Measurements from ENCODE around the gene ZNF506. TPM values are rescaled to one million over a fixed set of nuclear protein-coding genes. Genes with fewer than 3 reads are reported as not detected.

ZNF506 gene
- total RNA-seq, 1 donor from 2014 or later: 12.9 TPM

DNA sequence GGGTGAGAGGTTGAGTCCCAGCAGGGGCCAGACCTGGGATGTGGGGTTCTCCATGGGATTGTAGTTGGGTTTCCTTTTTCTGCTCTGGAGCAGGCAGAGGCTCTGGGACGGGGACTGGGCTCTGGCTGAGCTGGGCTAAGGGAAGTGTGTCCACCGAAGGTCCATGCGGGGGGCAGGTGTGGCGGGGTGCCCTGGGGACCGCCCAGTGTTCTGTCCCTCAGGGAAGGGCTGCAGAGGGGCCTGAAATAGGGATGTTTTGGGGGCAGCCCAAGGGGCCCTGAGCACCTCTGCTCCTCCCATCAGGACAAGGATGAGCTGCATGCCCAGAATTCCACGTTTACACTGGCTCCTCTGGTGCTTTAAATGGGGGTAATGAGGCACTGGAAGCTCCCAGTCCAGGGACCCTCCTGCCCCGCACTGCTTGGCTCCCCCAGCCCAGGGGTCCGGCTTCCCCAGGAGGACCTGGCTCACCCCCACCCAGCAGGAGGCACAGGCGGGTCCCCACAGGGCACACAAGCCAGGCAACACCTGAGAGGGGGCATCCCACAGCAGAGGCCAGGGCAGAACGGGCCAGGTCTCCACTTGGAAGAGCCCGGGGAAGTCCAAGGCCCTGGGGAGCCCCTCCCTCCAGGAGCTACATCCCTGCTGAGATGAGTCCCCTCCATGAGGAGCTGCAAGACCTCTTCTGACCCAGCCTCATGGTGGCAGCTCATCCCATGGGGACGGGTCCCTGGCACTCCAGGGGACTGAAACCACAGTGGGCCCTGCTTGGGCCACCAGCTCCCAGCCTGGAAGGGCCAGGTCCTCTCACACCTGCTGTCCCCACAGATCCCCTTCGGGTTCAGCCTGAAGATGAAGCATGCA is 74.0 kb downstream of the ZNF506 start:
- no peak overlapping the region for H3K27ac Mint-ChIP-seq (ENCODE audit: unreplicated experiment)
- peaks cover 13% of the 10 kb centered on the region for H3K27me3 Mint-ChIP-seq (ENCODE audit: low read depth, unreplicated experiment)
- H3K4me3 Mint-ChIP-seq (ENCODE audit: unreplicated experiment): no peak overlapping the region
- Histone ChIP-seq H3K27me3 (ENCODE audit: insufficient read depth, low read length) (no peaks in the 10 kb centered on the region), H3K27ac (ENCODE audit: low read depth, low read length) (no peak overlapping the region), H3K4me1 (ENCODE audit: insufficient read depth, low read length) (no peaks in the 10 kb centered on the region), H2AFZ (ENCODE audit: low read depth, low read length) (no peak overlapping the region), H4K20me1 (ENCODE audit: insufficient read depth, low read length) (no peaks in the 10 kb centered on the region), H3K9ac (ENCODE audit: low read length) (no peak overlapping the region), H3K79me2 (ENCODE audit: insufficient read depth, low read length) (no peaks in the 10 kb centered on the region), H3K4me3 (ENCODE audit: insufficient read depth, low read depth, low read length) (no peak overlapping the region), H3K36me3 (ENCODE audit: insufficient read depth, low read length) (no peaks in the 10 kb centered on the region), H3K4me2 (ENCODE audit: low read length) (no peak overlapping the region), H3K9me3 (ENCODE audit: insufficient read depth, low read depth, low read length) (peaks cover 24% of the 10 kb centered on the region)
- no peak for FAIRE-seq
- TF ChIP-seq EZH2 (IDR thresholded peaks at IDR 0.05; ENCODE audit: insufficient read depth, low read length): no peak
- TF ChIP-seq, protein P1, sequence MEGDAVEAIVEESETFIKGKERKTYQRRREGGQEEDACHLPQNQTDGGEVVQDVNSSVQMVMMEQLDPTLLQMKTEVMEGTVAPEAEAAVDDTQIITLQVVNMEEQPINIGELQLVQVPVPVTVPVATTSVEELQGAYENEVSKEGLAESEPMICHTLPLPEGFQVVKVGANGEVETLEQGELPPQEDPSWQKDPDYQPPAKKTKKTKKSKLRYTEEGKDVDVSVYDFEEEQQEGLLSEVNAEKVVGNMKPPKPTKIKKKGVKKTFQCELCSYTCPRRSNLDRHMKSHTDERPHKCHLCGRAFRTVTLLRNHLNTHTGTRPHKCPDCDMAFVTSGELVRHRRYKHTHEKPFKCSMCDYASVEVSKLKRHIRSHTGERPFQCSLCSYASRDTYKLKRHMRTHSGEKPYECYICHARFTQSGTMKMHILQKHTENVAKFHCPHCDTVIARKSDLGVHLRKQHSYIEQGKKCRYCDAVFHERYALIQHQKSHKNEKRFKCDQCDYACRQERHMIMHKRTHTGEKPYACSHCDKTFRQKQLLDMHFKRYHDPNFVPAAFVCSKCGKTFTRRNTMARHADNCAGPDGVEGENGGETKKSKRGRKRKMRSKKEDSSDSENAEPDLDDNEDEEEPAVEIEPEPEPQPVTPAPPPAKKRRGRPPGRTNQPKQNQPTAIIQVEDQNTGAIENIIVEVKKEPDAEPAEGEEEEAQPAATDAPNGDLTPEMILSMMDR (IDR thresholded peaks at IDR 0.05; ENCODE audit: insufficient read depth, low read depth, low read length): no peak
- DNase-seq (ENCODE audit: low read depth): no peak
- H3K9me3 Mint-ChIP-seq (ENCODE audit: unreplicated experiment): peaks cover 9% of the 10 kb centered on the region
- H3K36me3 Mint-ChIP-seq (ENCODE audit: low read depth, unreplicated experiment): peaks cover 3% of the 10 kb centered on the region
- H3K4me1 Mint-ChIP-seq (ENCODE audit: low read depth, unreplicated experiment): no peaks in the 10 kb centered on the region

DNA sequence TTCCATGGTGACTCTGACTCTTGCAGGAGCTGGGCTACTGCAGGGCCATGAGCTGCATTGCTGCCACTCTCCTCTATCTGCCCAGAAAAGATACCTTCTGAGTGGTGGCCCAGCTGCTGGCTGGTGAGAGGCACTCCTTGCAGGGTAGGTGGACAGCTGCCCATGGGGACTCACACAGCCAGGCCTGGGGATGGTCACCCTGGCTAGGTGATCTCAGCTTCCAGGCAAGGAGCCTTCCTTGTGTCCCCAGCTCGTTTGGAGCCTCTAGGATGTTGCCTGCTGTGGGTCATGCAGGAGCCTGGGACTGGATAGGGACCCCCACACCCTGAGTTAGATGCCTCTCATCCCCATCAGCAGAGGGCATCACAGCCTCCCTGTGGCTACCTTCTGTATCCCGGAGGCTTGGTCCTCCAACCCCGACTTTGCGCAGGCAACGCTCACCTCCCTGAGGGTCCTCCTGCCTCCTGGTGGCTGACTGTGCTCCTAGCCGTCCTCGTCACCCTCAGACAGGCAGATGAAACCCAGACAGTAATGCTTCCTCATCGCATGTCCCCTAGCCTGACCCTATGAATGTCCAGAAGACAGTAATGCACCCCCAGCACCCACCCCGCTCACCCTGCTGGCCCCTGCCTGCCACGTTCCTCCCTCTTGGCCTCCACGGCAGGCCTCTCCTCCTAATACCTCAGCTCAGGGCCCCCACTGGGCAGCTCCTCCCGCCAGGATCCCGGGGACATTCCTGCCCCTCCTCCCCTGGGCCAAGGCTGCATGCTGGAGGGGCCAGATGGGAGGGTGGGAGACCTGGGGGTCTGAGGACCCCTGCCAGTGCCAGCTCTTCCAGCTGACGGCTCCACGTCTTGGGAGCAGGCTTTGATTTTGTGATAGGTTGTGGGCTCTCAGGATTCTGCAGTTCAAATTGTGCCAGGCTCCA is 75.0 kb downstream of the ZNF506 start:
- FAIRE-seq: no peak
- Histone ChIP-seq H3K4me2 (ENCODE audit: low read length) (no peak overlapping the region), H3K9ac (ENCODE audit: low read length) (no peak overlapping the region), H3K36me3 (ENCODE audit: insufficient read depth, low read length) (no peaks in the 10 kb centered on the region), H3K9me3 (ENCODE audit: insufficient read depth, low read depth, low read length) (peaks cover 21% of the 10 kb centered on the region), H3K4me1 (ENCODE audit: insufficient read depth, low read length) (no peaks in the 10 kb centered on the region), H3K79me2 (ENCODE audit: insufficient read depth, low read length) (no peaks in the 10 kb centered on the region), H3K27me3 (ENCODE audit: insufficient read depth, low read length) (no peaks in the 10 kb centered on the region), H3K27ac (ENCODE audit: low read depth, low read length) (no peak overlapping the region), H3K4me3 (ENCODE audit: insufficient read depth, low read depth, low read length) (no peak overlapping the region), H4K20me1 (ENCODE audit: insufficient read depth, low read length) (no peaks in the 10 kb centered on the region), H2AFZ (ENCODE audit: low read depth, low read length) (no peak overlapping the region)
- TF ChIP-seq EZH2 (IDR thresholded peaks at IDR 0.05; ENCODE audit: insufficient read depth, low read length): no peak
- TF ChIP-seq, protein P1 (IDR thresholded peaks at IDR 0.05; ENCODE audit: insufficient read depth, low read depth, low read length): no peak
- no peak for DNase-seq (ENCODE audit: low read depth)
- peaks cover 10% of the 10 kb centered on the region for H3K9me3 Mint-ChIP-seq (ENCODE audit: unreplicated experiment)
- H3K4me1 Mint-ChIP-seq (ENCODE audit: low read depth, unreplicated experiment): no peaks in the 10 kb centered on the region
- H3K27me3 Mint-ChIP-seq (ENCODE audit: low read depth, unreplicated experiment): peaks cover 13% of the 10 kb centered on the region
- no peaks in the 10 kb centered on the region for H3K36me3 Mint-ChIP-seq (ENCODE audit: low read depth, unreplicated experiment)
- H3K27ac Mint-ChIP-seq (ENCODE audit: unreplicated experiment): no peak overlapping the region
- no peak overlapping the region for H3K4me3 Mint-ChIP-seq (ENCODE audit: unreplicated experiment)

Data from astrocyte (in vitro differentiated cells and primary cell).